HL-60 (cell line): ENCODE data around the gene TSPAN18.
A peak's percentile ranks its signal among the peaks of the same experiment; 100 is the strongest.

ENCODE experiments used
- DNase-seq, 2 experiments: peaks; one replicate each; pipeline ENCODE4 v3.0.0-alpha.2; 2010 to 2020; ENCODE audit warnings: low read depth in 1 of 2, low spot score in 1 of 2
- H3K27ac ChIP-seq: fragments of 250-450 bp; sonication (Bioruptor Pico); replicated peaks from 2 replicates; pipeline ENCODE4 v1.5.1; 2020; ENCODE audit warnings: mild to moderate bottlenecking, moderate library complexity
- H3K27me3 ChIP-seq: fragments of 250-450 bp; sonication (Bioruptor Pico); 2 replicates; pipeline ENCODE4 v1.5.1; 2021; ENCODE audit warnings: mild to moderate bottlenecking, moderate library complexity; ENCODE audit not compliant: insufficient read depth, poor library complexity, severe bottlenecking
- H3K4me3 ChIP-seq: replicated peaks from 2 replicates; pipeline ENCODE4 v1.5.1; 2011; ENCODE audit warnings: mild to moderate bottlenecking, control low read depth, low read length; ENCODE audit not compliant: insufficient read depth
- CTCF ChIP-seq: IDR thresholded peaks from one replicate; pipeline ENCODE4 v1.5.1; 2011; ENCODE audit warnings: low read length, control low read depth, inconsistent platforms; ENCODE audit not compliant: insufficient read depth
- GABPA ChIP-seq: IDR thresholded peaks from 2 replicates; pipeline ENCODE4 v1.6.1; 2012; ENCODE audit warnings: low read depth
- POLR2AphosphoS5 ChIP-seq: IDR thresholded peaks from 2 replicates; pipeline ENCODE4 v1.6.1; 2012; ENCODE audit warnings: low read depth
- SPI1 ChIP-seq: IDR thresholded peaks from 2 replicates; pipeline ENCODE4 v1.6.1; 2012; ENCODE audit warnings: low read depth, mild to moderate bottlenecking, borderline replicate concordance
- TF ChIP-seq, protein P1 (sequence below): IDR thresholded peaks from 2 replicates; pipeline ENCODE4 v1.6.1; 2012; ENCODE audit warnings: low read depth; ENCODE audit not compliant: insufficient replicate concordance

Gene TSPAN18

GRCh38 chr11:44861849-44862557, 135.2 kb downstream of the TSPAN18 start:
- TF ChIP-seq, protein P1, sequence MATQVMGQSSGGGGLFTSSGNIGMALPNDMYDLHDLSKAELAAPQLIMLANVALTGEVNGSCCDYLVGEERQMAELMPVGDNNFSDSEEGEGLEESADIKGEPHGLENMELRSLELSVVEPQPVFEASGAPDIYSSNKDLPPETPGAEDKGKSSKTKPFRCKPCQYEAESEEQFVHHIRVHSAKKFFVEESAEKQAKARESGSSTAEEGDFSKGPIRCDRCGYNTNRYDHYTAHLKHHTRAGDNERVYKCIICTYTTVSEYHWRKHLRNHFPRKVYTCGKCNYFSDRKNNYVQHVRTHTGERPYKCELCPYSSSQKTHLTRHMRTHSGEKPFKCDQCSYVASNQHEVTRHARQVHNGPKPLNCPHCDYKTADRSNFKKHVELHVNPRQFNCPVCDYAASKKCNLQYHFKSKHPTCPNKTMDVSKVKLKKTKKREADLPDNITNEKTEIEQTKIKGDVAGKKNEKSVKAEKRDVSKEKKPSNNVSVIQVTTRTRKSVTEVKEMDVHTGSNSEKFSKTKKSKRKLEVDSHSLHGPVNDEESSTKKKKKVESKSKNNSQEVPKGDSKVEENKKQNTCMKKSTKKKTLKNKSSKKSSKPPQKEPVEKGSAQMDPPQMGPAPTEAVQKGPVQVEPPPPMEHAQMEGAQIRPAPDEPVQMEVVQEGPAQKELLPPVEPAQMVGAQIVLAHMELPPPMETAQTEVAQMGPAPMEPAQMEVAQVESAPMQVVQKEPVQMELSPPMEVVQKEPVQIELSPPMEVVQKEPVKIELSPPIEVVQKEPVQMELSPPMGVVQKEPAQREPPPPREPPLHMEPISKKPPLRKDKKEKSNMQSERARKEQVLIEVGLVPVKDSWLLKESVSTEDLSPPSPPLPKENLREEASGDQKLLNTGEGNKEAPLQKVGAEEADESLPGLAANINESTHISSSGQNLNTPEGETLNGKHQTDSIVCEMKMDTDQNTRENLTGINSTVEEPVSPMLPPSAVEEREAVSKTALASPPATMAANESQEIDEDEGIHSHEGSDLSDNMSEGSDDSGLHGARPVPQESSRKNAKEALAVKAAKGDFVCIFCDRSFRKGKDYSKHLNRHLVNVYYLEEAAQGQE: no peak
- TF ChIP-seq GABPA (no peak), POLR2AphosphoS5 (peak; percentile 91)
- H3K27ac ChIP-seq: no peak overlapping the region
- no peak overlapping the region for H3K4me3 ChIP-seq
- peaks cover 29% of the 10 kb centered on the region for H3K27me3 ChIP-seq
- DNase-seq: peak; percentile 76 to 92

DNA sequence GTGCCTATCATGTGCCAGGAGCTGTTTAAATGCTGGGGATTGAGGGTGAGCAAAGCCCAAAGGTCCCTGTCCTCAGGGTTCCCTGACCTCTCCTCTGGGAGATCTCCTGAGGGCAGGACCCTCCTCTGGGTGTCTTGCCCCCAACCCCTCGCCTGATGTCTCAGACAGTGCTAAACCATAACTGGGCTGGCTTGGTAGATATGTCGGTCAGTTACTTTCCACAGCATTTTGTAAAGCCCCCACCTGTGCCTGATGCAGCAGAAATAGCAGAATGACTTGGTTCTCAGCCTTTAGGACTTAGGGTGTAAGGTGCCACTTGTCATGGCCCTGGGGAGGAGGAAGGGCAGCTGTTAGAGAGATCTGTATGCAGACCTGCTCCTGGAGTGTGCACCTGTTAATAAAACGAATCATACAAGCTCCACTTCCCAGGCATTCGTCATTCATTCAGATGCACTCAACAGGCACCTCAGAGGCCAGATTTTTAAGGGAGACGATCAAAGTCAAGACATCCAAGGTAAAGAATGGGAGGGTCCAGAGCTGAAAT, 135.9 kb downstream of the TSPAN18 start:
- TF ChIP-seq, protein P1: no peak
- TF ChIP-seq CTCF (no peak), GABPA (no peak), SPI1 (no peak), POLR2AphosphoS5 (no peak)
- DNase-seq: no peak
- Histone ChIP-seq H3K27ac (no peak overlapping the region), H3K4me3 (no peak overlapping the region), H3K27me3 (peaks cover 29% of the 10 kb centered on the region)

- DNase-seq: no peak
- Histone ChIP-seq H3K4me3 (no peak overlapping the region), H3K27ac (no peak overlapping the region), H3K27me3 (peaks cover 29% of the 10 kb centered on the region)
- TF ChIP-seq, protein P1: no peak
- TF ChIP-seq SPI1 (no peak), POLR2AphosphoS5 (no peak), GABPA (no peak), CTCF (no peak)
These were observed 136.5 kb downstream of the TSPAN18 start for GRCh38 chr11:44863231-44863630.
